Activated CD4-positive, alpha-beta T cell treated with anti-CD3 and anti-CD28 coated beads for 36 hours (primary cell): ENCODE results near the gene MED17. TPM values are rescaled to one million over a fixed set of nuclear protein-coding genes. Genes with fewer than 3 reads are reported as not detected.

Source experiments
- ATAC-seq: fragments of 200-7000 bp; cut with Tn5 transposase; one replicate; pipeline ENCODE4 v1.10.0; 2021; ENCODE audit warnings: mild to moderate bottlenecking, moderate library complexity
- CTCF ChIA-PET: fragments of 350-600 bp; sonication (Branson Sonifier 250); formaldehyde crosslinking; loops from one replicate; lab custom pipeline; 2021; ENCODE audit warnings: antibody characterized with exemption; lab: Charles Lee
- POLR2A ChIA-PET: fragments of 350-600 bp; sonication (Branson Sonifier 250); formaldehyde crosslinking; loops from one replicate; lab custom pipeline; 2021; ENCODE audit warnings: antibody characterized with exemption, inconsistent platforms; lab: Charles Lee
- DNase-seq: peaks from one replicate; pipeline ENCODE4 v3.0.0-alpha.2; 2020
- H3K27ac Mint-ChIP-seq: one replicate; pipeline ENCODE4 v1.8.0; 2021; ENCODE audit warnings: mixed read lengths
- H3K27me3 Mint-ChIP-seq: one replicate; pipeline ENCODE4 v1.8.0; 2021; ENCODE audit warnings: mixed read lengths
- H3K36me3 Mint-ChIP-seq: one replicate; pipeline ENCODE4 v1.8.0; 2021; ENCODE audit warnings: low read depth, mixed read lengths
- H3K4me1 Mint-ChIP-seq: one replicate; pipeline ENCODE4 v1.8.0; 2021; ENCODE audit warnings: mixed read lengths
- H3K4me3 Mint-ChIP-seq: one replicate; pipeline ENCODE4 v1.8.0; 2021; ENCODE audit warnings: mild to moderate bottlenecking, moderate library complexity, mixed read lengths
- H3K9me3 Mint-ChIP-seq: one replicate; pipeline ENCODE4 v1.8.0; 2021; ENCODE audit warnings: low read depth, mixed read lengths
- intact Hi-C, 2 experiments: fragments of 100-400 bp; cut with DNase I in 1 of 2; cut with micrococcal nuclease in 1 of 2; formaldehyde crosslinking; loops; one replicate each; pipeline versions ENCODE4 v1.14.2 to v1.15.1; 2022 to 2024; cut with DNase I, micrococcal nuclease
- total RNA-seq, 2 experiments: library from RNA; stranded (reverse); gene quantifications; one replicate each; pipeline ENCODE4 v1.2.3, GENCODE V29; 2021

MED17 gene
- total RNA-seq, result 10 to 100 TPM; 28.6 to 29.9 TPM

GRCh38 chr11:93784145-93784934 is at the start of gene MED17:
MED17 (plus strand) TSS chr11:93784282; CDS start chr11:93784514, 232 bp downstream.
- ChIA-PET CTCF (interaction anchor here (0.6 to 1.4 kb wide), 12 partner anchors 9 to 667 kb away, joined by 3 to 23 read pairs (median 4); partner anchors contain the start of genes C11orf54 and TAF1D), POLR2A (interaction anchor here (0.8 to 2.9 kb wide), 6 partner anchors 11 to 344 kb away, joined by 3 to 62 read pairs (median 6); partner anchors contain the start of genes C11orf54, PANX1 and TAF1D)
- Mint-ChIP-seq H3K4me1 (peaks cover 42% of the 10 kb centered on the region), H3K9me3 (no peaks in the 10 kb centered on the region), H3K4me3 (peak within 1 kb of the TSS; percentile 89), H3K27me3 (no peaks in the 10 kb centered on the region), H3K36me3 (peaks cover 36% of the 10 kb centered on the region), H3K27ac (peak within 1 kb of the TSS; percentile 99)
- DNase-seq (peak; percentile 95), ATAC-seq (peak; percentile 97)
- intact Hi-C loops, result loop anchor here (1.0 to 10.0 kb wide), 13 partner anchors 43 to 1283 kb away; partner anchors contain the start of genes ANKRD49 (in 2 of the 2), C11orf54 (in 2 of the 2), CEP295 (in 2 of the 2) and MRE11 (in 2 of the 2)

GRCh38 chr11:93734427-93735222 is 49.5 kb upstream of the MED17 start:
- no peaks in the 10 kb centered on the region for H3K9me3 Mint-ChIP-seq
- peaks cover 49% of the 10 kb centered on the region for H3K4me1 Mint-ChIP-seq

GRCh38 chr11:93735627-93736026 is 48.5 kb upstream of the MED17 start:
- Mint-ChIP-seq H3K36me3 (peaks cover 87% of the 10 kb centered on the region), H3K4me1 (peaks cover 49% of the 10 kb centered on the region), H3K27me3 (no peaks in the 10 kb centered on the region), H3K27ac (peak overlapping the region; percentile 80), H3K9me3 (no peaks in the 10 kb centered on the region), H3K4me3 (peak overlapping the region; percentile 62)
- DNase-seq (no peak), ATAC-seq (no peak)
- intact Hi-C loops, result loop anchor here in 1 of 2 experiments (2.0 to 5.0 kb wide), 2 partner anchors 63 to 193 kb away; partner anchors contain the start of gene SMCO4
- CTCF ChIA-PET, result no interaction called here
- POLR2A ChIA-PET, result interaction anchor here (0.6 to 1.0 kb wide), 3 partner anchors 16 to 1337 kb away, joined by 3 read pairs; no protein-coding TSS in a partner anchor

More at GRCh38 chr11:93734427-93735222, 49.5 kb upstream of the MED17 start:
- Mint-ChIP-seq H3K4me3 (peak overlapping the region; percentile 54), H3K36me3 (peaks cover 86% of the 10 kb centered on the region), H3K27me3 (no peaks in the 10 kb centered on the region), H3K27ac (peak overlapping the region; percentile 65)
- DNase-seq (no peak), ATAC-seq (no peak)
- POLR2A ChIA-PET, result interaction anchor here (0.6 kb wide), 1 partner anchor 36 kb away, joined by 3 read pairs; no protein-coding TSS in a partner anchor
- CTCF ChIA-PET, result no interaction called here
- intact Hi-C loops, result loop anchor here in 1 of 2 experiments (2.0 to 5.0 kb wide), 2 partner anchors 62 to 192 kb away; partner anchors contain the start of gene SMCO4

- intact Hi-C loops, result loop anchor here in 1 of 2 experiments (5.0 kb wide), 1 partner anchor 194 kb away; the partner anchor contains the start of gene SMCO4
- ATAC-seq (no peak), DNase-seq (no peak)
- POLR2A ChIA-PET, result interaction anchor here (0.5 to 1.0 kb wide), 3 partner anchors 17 to 1337 kb away, joined by 3 read pairs; no protein-coding TSS in a partner anchor
- Mint-ChIP-seq H3K4me1 (peaks cover 49% of the 10 kb centered on the region), H3K36me3 (peaks cover 92% of the 10 kb centered on the region), H3K9me3 (no peaks in the 10 kb centered on the region), H3K27me3 (no peaks in the 10 kb centered on the region), H3K27ac (peak overlapping the region; percentile 80), H3K4me3 (peak overlapping the region; percentile 62)
- CTCF ChIA-PET, result no interaction called here
Measured at GRCh38 chr11:93736129-93736528, 48.0 kb upstream of the MED17 start.

- Mint-ChIP-seq H3K36me3 (peaks cover 79% of the 10 kb centered on the region), H3K4me3 (peak overlapping the region; percentile 99), H3K27ac (peak overlapping the region; percentile 98), H3K4me1 (peaks cover 47% of the 10 kb centered on the region), H3K9me3 (no peaks in the 10 kb centered on the region), H3K27me3 (no peaks in the 10 kb centered on the region)
- no peak for DNase-seq
- POLR2A ChIA-PET, result interaction anchor here (0.8 to 1.1 kb wide), 3 partner anchors 46 to 76 kb away, joined by 3 to 10 read pairs (median 4); partner anchors contain the start of genes CEP295 and MED17
- intact Hi-C loops, result loop anchor here (1.0 to 5.0 kb wide), 5 partner anchors 9 to 756 kb away; partner anchors contain the start of gene SMCO4 (in 1 of the 2)
- CTCF ChIA-PET, result interaction anchor here (1.1 to 1.9 kb wide), 4 partner anchors 11 to 72 kb away, joined by 3 to 15 read pairs (median 4); partner anchors contain the start of gene MED17
- ATAC-seq, result peak; percentile 34
Measured at GRCh38 chr11:93737904-93738612, 46.0 kb upstream of the MED17 start.

- peaks cover 48% of the 10 kb centered on the region for H3K4me1 Mint-ChIP-seq
- CTCF ChIA-PET, result interaction anchor here (1.1 to 1.9 kb wide), 4 partner anchors 12 to 72 kb away, joined by 3 to 15 read pairs (median 4); partner anchors contain the start of gene MED17
Measured at GRCh38 chr11:93738647-93739081, 45.4 kb upstream of the MED17 start.

GRCh38 chr11:93740031-93740729 is 43.9 kb upstream of the MED17 start:
- peak overlapping the region; percentile 98 for H3K27ac Mint-ChIP-seq

More at GRCh38 chr11:93738647-93739081, 45.4 kb upstream of the MED17 start:
- intact Hi-C loops, result loop anchor here (1.0 to 5.0 kb wide), 5 partner anchors 9 to 756 kb away; partner anchors contain the start of gene SMCO4 (in 1 of the 2)
- H3K27me3 Mint-ChIP-seq, result no peaks in the 10 kb centered on the region
- peak overlapping the region; percentile 99 for H3K4me3 Mint-ChIP-seq
- ATAC-seq (no peak), DNase-seq (no peak)
- no peaks in the 10 kb centered on the region for H3K9me3 Mint-ChIP-seq
- POLR2A ChIA-PET, result interaction anchor here (0.8 to 1.1 kb wide), 3 partner anchors 45 to 77 kb away, joined by 3 to 10 read pairs (median 4); partner anchors contain the start of genes CEP295 and MED17
- H3K27ac Mint-ChIP-seq, result peak overlapping the region; percentile 98
- peaks cover 79% of the 10 kb centered on the region for H3K36me3 Mint-ChIP-seq

GRCh38 chr11:93740730-93741093 is 43.4 kb upstream of the MED17 start:
- H3K4me3 Mint-ChIP-seq, result peak overlapping the region; percentile 99
- H3K27me3 Mint-ChIP-seq, result no peaks in the 10 kb centered on the region
- CTCF ChIA-PET, result interaction anchor here (0.6 to 3.4 kb wide), 4 partner anchors 8 to 74 kb away, joined by 3 to 23 read pairs (median 4); partner anchors contain the start of gene MED17
- no peaks in the 10 kb centered on the region for H3K9me3 Mint-ChIP-seq
- peak; percentile 37 for ATAC-seq
- POLR2A ChIA-PET, result interaction anchor here (1.2 to 3.6 kb wide), 6 partner anchors 42 to 543 kb away, joined by 3 to 62 read pairs (median 10); partner anchors contain the start of genes CEP295, MED17, PANX1 and SLC36A4
- peak overlapping the region; percentile 98 for H3K27ac Mint-ChIP-seq
- peak; percentile 77 for DNase-seq
- intact Hi-C loops, result loop anchor here (1.0 to 5.0 kb wide), 8 partner anchors 44 to 804 kb away; partner anchors contain the start of genes CEP295 (in 2 of the 2), MED17 (in 2 of the 2), SLC36A4 (in 2 of the 2) and ANKRD49 (in 1 of the 2)
- H3K36me3 Mint-ChIP-seq, result peaks cover 62% of the 10 kb centered on the region
- peaks cover 42% of the 10 kb centered on the region for H3K4me1 Mint-ChIP-seq

More at GRCh38 chr11:93740031-93740729, 43.9 kb upstream of the MED17 start:
- Mint-ChIP-seq H3K36me3 (peaks cover 66% of the 10 kb centered on the region), H3K4me1 (peaks cover 44% of the 10 kb centered on the region), H3K9me3 (no peaks in the 10 kb centered on the region), H3K27me3 (no peaks in the 10 kb centered on the region), H3K4me3 (peak overlapping the region; percentile 99)
- DNase-seq, result peak; percentile 70
- ChIA-PET POLR2A (interaction anchor here (0.7 to 3.6 kb wide), 5 partner anchors 43 to 542 kb away, joined by 3 to 62 read pairs (median 3); partner anchors contain the start of genes CEP295, MED17 and SLC36A4), CTCF (interaction anchor here (0.6 to 3.4 kb wide), 5 partner anchors 44 to 844 kb away, joined by 3 to 23 read pairs (median 3); partner anchors contain the start of gene MED17)
- intact Hi-C loops, result loop anchor here in 1 of 2 experiments (5.0 kb wide), 2 partner anchors 543 to 802 kb away; partner anchors contain the start of genes FUT4 and SLC36A4
- ATAC-seq, result peak; percentile 3
